Upper lobe of left lung (tissue), 4 donors: ENCODE data around the gene RAB3GAP1.

Experiments used
- EP300 ChIP-seq, 4 donors: sonication (generic); formaldehyde crosslinking; IDR thresholded peaks; one replicate each; pipeline ENCODE4 v1.5.1; 2017; ENCODE audit warnings: antibody characterized with exemption in 4 of 4, control low read depth in 2 of 4
- TF ChIP-seq, protein P1 (sequence below), 6 experiments: fragments of 450-650 bp in 4 of 6; fragments of 200-600 bp in 2 of 6; sonication (generic) in 2 of 6; IDR thresholded peaks; one replicate each; pipeline ENCODE4 v1.5.1; 2016 to 2019; ENCODE audit warnings: antibody characterized with exemption in 6 of 6

GRCh38 chr2:135190799-135191198, 138.7 kb downstream of the RAB3GAP1 start:
- TF ChIP-seq EP300 (IDR thresholded peaks at IDR 0.05) = no peak
- TF ChIP-seq, protein P1, sequence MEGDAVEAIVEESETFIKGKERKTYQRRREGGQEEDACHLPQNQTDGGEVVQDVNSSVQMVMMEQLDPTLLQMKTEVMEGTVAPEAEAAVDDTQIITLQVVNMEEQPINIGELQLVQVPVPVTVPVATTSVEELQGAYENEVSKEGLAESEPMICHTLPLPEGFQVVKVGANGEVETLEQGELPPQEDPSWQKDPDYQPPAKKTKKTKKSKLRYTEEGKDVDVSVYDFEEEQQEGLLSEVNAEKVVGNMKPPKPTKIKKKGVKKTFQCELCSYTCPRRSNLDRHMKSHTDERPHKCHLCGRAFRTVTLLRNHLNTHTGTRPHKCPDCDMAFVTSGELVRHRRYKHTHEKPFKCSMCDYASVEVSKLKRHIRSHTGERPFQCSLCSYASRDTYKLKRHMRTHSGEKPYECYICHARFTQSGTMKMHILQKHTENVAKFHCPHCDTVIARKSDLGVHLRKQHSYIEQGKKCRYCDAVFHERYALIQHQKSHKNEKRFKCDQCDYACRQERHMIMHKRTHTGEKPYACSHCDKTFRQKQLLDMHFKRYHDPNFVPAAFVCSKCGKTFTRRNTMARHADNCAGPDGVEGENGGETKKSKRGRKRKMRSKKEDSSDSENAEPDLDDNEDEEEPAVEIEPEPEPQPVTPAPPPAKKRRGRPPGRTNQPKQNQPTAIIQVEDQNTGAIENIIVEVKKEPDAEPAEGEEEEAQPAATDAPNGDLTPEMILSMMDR (IDR thresholded peaks at IDR 0.05) = no peak
